ENCODE measurements around the gene BMP7. TPM values are rescaled to one million over a fixed set of nuclear protein-coding genes. Genes with fewer than 3 reads are reported as not detected.
"Not testable (repeated sequence)": the region's sequence is repeated elsewhere in the genome, so short reads cannot be mapped to it uniquely, and the experiment has no call there.

BMP7 gene
- total and polyA plus RNA-seq, 2 donors (not counting 3 experiments of a cell fraction or from before 2014, with no cell fraction given) = not detected

DNA sequence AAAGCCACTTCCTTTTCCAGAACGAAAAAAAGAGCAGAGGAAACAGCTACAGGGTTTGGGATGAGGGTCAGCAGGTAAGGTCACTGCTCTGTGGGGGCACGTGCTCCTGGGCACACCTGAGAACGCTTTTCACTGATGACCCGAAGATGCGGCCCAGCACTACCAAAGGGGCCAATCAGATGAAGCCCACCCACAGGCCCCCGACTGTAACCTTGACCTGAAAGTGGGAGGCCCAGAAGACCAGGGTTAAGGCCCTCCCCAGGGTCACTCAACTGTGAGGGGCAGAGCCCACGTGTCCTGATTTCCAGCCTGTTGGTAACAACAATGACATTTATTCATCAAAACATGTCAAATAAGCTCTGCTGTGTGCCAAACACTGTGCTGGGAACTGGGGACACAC is 108.0 kb downstream of the BMP7 start:
- POLR2A ChIA-PET = no interaction called here
- H3K9ac ChIP-seq (replicated peaks; ENCODE audit: extremely low read depth, insufficient read depth, low read length) = no peak overlapping the region
- CTCF ChIA-PET = no interaction called here

DNA sequence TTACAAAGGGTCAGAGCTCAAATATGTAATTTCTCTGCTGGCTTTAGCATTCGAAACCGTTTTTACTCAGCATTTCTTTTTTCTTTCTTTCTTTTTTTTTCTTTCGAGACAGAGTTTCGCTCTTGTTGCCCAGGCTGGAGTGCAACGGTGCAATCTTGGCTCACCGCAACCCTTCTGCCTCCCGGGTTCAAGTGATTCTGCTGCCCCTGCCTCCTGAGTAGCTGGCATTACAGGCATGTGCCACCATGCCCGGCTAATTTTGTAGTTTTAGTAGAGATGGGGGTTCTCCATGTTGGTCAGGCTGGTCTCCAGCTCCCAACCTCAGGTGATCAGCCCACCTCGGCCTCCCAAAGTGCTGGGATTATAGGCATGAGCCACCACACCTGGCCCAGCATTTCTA is 108.7 kb downstream of the BMP7 start:
- CTCF ChIA-PET; H3K4me2 ChIP-seq (ENCODE audit: insufficient read depth, low read length); H3K9ac ChIP-seq (replicated peaks; ENCODE audit: extremely low read depth, insufficient read depth, low read length); intact Hi-C loops (cut with micrococcal nuclease); H4K20me1 ChIP-seq (replicated peaks; ENCODE audit: control insufficient read depth, extremely low read depth, insufficient read depth, low read length); dilution Hi-C loops (cut with MboI; ENCODE audit: extremely low pct_ligation_motif_present, low sequenced_read_pairs); BruUV-seq (replicated peaks); H3K27me3 ChIP-seq (ENCODE audit: control insufficient read depth in 2 of 2, insufficient read depth in 2 of 2, low read length in 2 of 2); POLR2A ChIA-PET; H3K9me1 ChIP-seq (replicated peaks; ENCODE audit: control insufficient read depth, extremely low read depth, insufficient read depth, low read length); H3K4me3 ChIP-seq (replicated peaks in 1 of 3; ENCODE audit: insufficient read depth in 1 of 3, low read depth in 1 of 3, low read length in 3 of 3); H3K27ac ChIP-seq (ENCODE audit: insufficient read depth, low read depth, low read length); H3K79me2 ChIP-seq (ENCODE audit: control insufficient read depth, insufficient read depth, low read length); FAIRE-seq; DNase-seq (ENCODE audit: low read depth, low spot score); H3K36me3 ChIP-seq (ENCODE audit: control insufficient read depth in 2 of 2, extremely low read depth in 1 of 2, insufficient read depth in 2 of 2, low read length in 2 of 2); H2AFZ ChIP-seq (ENCODE audit: low read depth, low read length); H3K9me3 ChIP-seq (replicated peaks; ENCODE audit: control insufficient read depth, insufficient read depth, low read length); H3K4me1 ChIP-seq (ENCODE audit: control insufficient read depth, extremely low read depth, insufficient read depth, low read length): not testable (repeated sequence)

More for the DNA sequence above, 108.0 kb downstream of the BMP7 start:
- DNase-seq (ENCODE audit: low read depth, low spot score) (no peak), FAIRE-seq (no peak)
- TF ChIP-seq EZH2 (IDR thresholded peaks at IDR 0.05; ENCODE audit: borderline replicate concordance, low read depth, low read length, severe bottlenecking) = no peak
- H4K20me1 ChIP-seq (replicated peaks; ENCODE audit: control insufficient read depth, extremely low read depth, insufficient read depth, low read length) = no peaks in the 10 kb centered on the region
- no peak overlapping the region for H3K4me2 ChIP-seq (ENCODE audit: insufficient read depth, low read length)
- no peaks in the 10 kb centered on the region for H3K9me3 ChIP-seq (replicated peaks; ENCODE audit: control insufficient read depth, insufficient read depth, low read length)
- H3K27me3 ChIP-seq (ENCODE audit: control insufficient read depth in 2 of 2, insufficient read depth in 2 of 2, low read length in 2 of 2) = no peaks in the 10 kb centered on the region
- no TSS peak for BruUV-seq (replicated peaks)
- dilution Hi-C loops (cut with MboI; ENCODE audit: extremely low pct_ligation_motif_present, low sequenced_read_pairs) = no loop called here
- no peaks in the 10 kb centered on the region for H3K9me1 ChIP-seq (replicated peaks; ENCODE audit: control insufficient read depth, extremely low read depth, insufficient read depth, low read length)
- intact Hi-C loops (cut with micrococcal nuclease) = no loop called here
- no peaks in the 10 kb centered on the region for H3K4me1 ChIP-seq (ENCODE audit: control insufficient read depth, extremely low read depth, insufficient read depth, low read length)
- H3K4me3 ChIP-seq (replicated peaks in 1 of 3; ENCODE audit: insufficient read depth in 1 of 3, low read depth in 1 of 3, low read length in 3 of 3) = no peak overlapping the region
- no peaks in the 10 kb centered on the region for H3K79me2 ChIP-seq (ENCODE audit: control insufficient read depth, insufficient read depth, low read length)
- H3K27ac ChIP-seq (ENCODE audit: insufficient read depth, low read depth, low read length) = no peak overlapping the region
- no peak overlapping the region for H2AFZ ChIP-seq (ENCODE audit: low read depth, low read length)
- H3K36me3 ChIP-seq (ENCODE audit: control insufficient read depth in 2 of 2, extremely low read depth in 1 of 2, insufficient read depth in 2 of 2, low read length in 2 of 2) = no peaks in the 10 kb centered on the region

Data from endothelial cell of umbilical vein (primary cell).